GM18858 (cell line): Measurements from ENCODE around the gene COL4A2.

ENCODE experiments used
- ATAC-seq: cut with Tn5 transposase; IDR thresholded peaks from one replicate; pipeline ENCODE4 v1.9.1; 2021; ENCODE audit not compliant: unreplicated experiment

COL4A2 gene

GRCh38 chr13:110353339-110353977, 46.4 kb downstream of the COL4A2 start:
- ATAC-seq = no peak

GRCh38 chr13:110354123-110354627, 47.1 kb downstream of the COL4A2 start:
- no peak for ATAC-seq

DNA sequence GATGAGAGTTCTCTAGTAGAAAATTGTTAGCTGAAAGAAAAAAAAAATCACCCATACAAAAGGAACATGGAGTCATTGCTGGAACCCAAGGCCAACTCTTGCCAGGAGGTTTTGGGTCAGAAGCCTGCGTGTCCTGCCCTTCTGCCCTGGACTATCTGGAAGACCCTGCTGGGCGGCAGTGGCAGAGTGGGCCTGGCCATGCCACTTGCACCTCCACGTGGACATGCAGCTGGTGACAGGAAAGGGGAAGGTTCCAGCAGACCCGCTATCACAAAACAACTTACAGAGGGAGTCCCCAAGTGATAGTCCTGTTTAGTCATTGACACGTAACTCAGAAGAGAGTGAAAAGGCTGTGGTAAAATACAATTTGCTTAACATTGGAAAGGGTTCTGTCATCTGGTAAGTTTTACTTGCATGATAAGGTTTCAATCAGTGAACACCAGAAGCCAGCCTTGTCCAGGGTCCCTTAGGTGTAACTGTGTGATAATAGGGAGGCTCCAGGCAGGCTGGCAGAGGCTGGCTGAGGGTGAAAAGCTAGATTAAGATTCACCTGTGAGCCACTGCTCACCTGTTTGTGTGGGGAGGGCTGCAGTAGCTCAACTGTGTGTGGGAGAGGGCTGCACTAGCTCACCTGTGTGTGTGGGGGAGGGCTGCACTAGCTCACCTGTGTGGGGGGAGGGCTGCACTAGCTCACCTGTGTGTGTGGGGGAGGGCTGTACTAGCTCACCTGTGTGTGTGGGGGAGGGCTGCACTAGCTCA, 47.8 kb downstream of the COL4A2 start:
- ATAC-seq = no peak

- no peak for ATAC-seq
Measured at GRCh38 chr13:110356362-110356761, 49.3 kb downstream of the COL4A2 start.

DNA sequence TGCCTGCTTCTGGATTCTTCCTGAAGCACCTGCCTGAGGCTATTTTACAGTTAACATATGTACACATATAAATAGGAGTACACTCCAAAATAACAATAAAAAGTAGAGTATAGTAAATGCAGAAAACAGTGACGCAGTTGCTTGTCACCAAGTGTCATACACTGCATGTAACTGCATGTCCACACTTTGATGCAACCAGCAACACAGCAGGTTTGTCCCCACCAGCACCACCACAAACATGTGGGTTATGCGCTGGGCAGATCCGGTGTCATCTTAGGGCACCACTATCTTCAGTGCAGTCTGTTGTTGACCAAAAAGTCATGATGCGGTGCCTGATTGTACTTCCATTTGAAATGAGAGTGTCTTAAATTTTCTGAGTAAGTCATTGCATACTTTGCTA, 51.3 kb downstream of the COL4A2 start:
- ATAC-seq = no peak

- no peak for ATAC-seq
Measured at GRCh38 chr13:110359840-110360301, 52.8 kb downstream of the COL4A2 start.

DNA sequence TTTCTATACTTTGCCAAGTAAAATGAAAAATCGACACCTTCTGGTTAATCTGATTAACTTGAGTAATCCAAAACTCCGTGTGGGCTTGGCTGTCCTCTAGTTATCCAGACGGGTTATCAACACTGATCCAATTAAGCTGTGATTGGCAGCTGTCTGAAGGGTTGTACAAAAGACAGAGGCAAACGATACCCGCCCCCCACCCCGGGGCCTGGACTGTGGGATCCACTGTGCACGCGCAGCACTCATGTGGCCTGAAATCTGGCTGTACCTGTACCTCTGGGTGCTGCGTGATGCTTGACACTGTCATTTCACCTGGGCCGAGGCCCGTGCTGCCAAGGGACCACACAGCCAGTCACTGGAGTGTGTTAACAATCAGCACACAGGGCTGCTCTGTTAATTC, 53.5 kb downstream of the COL4A2 start:
- no peak for ATAC-seq

GRCh38 chr13:110361365-110361911, 54.4 kb downstream of the COL4A2 start:
- ATAC-seq = no peak

- ATAC-seq = no peak
Measured at GRCh38 chr13:110363010-110363409, 55.9 kb downstream of the COL4A2 start.

- no peak for ATAC-seq
Measured at GRCh38 chr13:110364081-110364480, 57.0 kb downstream of the COL4A2 start.

GRCh38 chr13:110365876-110366275, 58.8 kb downstream of the COL4A2 start:
- ATAC-seq = no peak

GRCh38 chr13:110366733-110367132, 59.6 kb downstream of the COL4A2 start:
- ATAC-seq = no peak

GRCh38 chr13:110367620-110368019, 60.5 kb downstream of the COL4A2 start:
- ATAC-seq = no peak

- ATAC-seq = no peak
Measured at GRCh38 chr13:110368408-110368807, 61.3 kb downstream of the COL4A2 start.

DNA sequence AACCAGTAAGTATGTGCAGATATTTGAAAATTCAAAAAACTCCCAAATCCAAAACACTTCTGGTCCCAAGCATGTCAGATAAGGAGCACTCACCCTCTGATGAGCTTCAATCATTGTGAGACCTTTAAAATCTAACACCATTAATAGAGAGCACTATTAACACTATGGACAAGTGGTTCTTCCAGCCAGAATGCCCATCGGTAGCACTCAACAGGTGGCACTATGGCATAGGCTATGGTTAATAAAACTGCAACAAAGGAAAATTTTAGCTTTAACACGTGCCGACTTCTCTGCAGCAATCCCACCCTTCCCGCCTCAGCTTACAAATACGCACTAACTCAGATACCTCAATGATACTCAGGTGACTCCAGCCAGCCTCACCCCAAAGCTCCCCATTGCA, 62.3 kb downstream of the COL4A2 start:
- no peak for ATAC-seq

DNA sequence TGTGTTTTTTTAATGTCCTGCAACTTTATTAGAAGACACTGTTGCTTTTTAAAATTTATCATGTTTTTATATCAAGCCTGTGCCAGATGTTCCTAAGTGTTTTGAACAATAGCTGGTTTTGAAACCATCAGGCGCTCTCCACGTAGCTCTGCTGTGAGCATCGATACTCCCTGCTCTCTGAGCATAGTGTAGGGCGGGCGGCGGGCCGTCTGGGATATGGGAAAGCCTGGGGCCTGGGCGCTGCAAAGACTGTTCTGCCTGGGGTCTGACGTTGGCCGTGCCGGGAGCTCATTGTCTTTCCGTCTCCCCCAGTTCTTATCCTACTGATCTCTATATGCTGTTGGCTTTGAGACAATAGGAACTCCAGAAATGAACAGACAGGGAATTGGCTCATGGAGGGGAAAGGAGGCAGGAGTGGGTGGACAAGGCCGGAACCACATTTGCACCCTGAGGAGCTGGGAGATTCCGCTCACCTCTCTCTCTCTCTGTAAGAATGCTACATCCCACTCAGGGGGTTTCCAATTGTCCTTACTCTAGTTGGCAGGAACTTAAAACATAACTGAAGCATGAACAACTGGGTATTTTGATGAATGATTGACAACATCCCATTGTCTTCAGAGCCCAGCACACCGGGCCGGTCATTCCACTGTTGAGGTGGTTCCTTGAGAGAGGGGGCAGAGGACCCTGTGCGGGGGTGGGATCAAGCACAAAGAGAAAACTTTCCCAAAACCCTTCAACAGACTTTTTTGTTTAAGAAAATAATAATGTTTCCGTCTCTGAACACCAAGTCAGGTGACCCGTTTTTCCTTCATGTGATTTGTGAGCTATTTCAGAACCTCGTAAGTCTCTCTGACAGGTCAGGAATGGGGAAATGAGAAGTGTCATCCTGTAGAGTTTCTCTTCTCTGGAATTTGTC, 64.7 kb downstream of the COL4A2 start:
- peak; percentile 59 for ATAC-seq

GRCh38 chr13:110372676-110373075, 65.6 kb downstream of the COL4A2 start:
- no peak for ATAC-seq

- ATAC-seq = no peak
Measured at GRCh38 chr13:110373617-110374016, 66.5 kb downstream of the COL4A2 start.

DNA sequence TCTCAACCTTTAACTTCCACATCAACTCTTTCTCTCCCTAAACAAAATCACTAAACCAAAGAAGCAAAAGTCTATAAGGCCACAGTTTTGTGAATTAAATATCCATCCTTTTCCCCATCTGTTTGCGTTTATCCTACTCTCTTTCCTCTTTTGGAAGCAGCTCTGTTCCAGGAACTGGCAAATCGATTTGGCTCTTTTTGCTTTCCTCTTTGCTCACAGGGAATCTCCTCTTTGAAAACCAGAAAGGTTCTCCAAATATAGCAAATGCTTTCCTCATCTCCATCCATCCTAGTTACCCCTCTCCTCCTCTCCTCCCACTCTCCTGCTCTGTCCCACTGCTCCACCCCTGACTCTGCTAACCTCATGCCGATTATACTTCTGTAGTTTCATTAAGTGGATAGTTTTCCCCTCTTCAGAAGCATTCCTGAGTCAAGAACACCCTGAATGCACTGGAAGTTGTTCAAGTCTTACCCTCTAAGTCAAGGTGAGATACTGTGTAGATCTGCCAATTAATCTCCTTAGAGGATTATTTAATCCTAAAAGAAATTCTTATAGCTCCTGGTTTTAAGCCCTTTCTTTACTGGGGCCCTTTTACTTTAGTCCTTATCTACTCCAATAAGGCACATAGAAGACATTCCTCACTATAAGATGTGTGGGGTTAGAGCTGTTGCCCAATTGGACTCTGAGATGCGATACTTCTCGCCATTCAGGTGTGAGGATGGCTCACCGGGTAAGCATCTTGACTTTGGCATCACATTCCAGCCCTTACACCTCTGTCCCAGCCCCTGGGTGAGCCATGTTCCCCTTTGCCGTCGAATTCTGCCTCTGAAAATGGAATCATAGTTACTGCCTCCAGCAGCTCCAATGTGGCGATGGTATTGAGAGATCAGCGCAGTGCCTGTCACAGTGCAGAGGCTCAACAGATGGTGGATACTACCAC, 67.6 kb downstream of the COL4A2 start:
- no peak for ATAC-seq

- no peak for ATAC-seq
Measured at GRCh38 chr13:110376120-110376519, 69.0 kb downstream of the COL4A2 start.
